HCT116 (cell line): ENCODE results near the gene METTL6. TPM values are rescaled to one million over a fixed set of nuclear protein-coding genes. Genes with fewer than 3 reads are reported as not detected.
"Not testable (repeated sequence)": the region's sequence is repeated elsewhere in the genome, so short reads cannot be mapped to it uniquely, and the experiment has no call there.

Experiments used
- ATAC-seq: fragments of 200-7000 bp; cut with Tn5 transposase; 2 replicates; pipeline ENCODE4 v1.9.1; 2020; ENCODE audit warnings: mild to moderate bottlenecking, moderate library complexity
- BruUV-seq: library from RNA; stranded (reverse); fragments of 400-500 nt; replicated peaks from 2 replicates; lab custom pipeline; 2021; lab: Mats Ljungman, UMichigan
- CTCF ChIA-PET: fragments of 300-600 bp; sonication (Branson Sonifier 250); formaldehyde crosslinking; loops from one replicate; lab custom pipeline; 2021; ENCODE audit warnings: antibody characterized with exemption; lab: Charles Lee
- POLR2A ChIA-PET: fragments of 300-600, 350-600 bp; sonication (Branson Sonifier 250); formaldehyde crosslinking; loops from one replicate; lab custom pipeline; 2021; ENCODE audit warnings: antibody characterized with exemption; lab: Charles Lee
- RAD21 ChIA-PET, 2 experiments: fragments of 300-600 bp; sonication (Branson Sonifier 250); formaldehyde crosslinking; loops; one replicate each; lab custom pipeline; 2023; ENCODE audit warnings: low total read pairs in 2 of 2; ENCODE audit not compliant: uncharacterized antibody in 2 of 2, unreplicated experiment in 2 of 2, low non-redundant PET in 1 of 2; lab: Charles Lee
- DNase-seq: peaks from one replicate; pipeline ENCODE4 v3.0.0-alpha.2; 2010; ENCODE audit warnings: low read depth, low spot score
- H2AFZ ChIP-seq: fragments of 200-600 bp; shearing (Covaris generic), sonication (generic); 2 replicates; pipeline ENCODE4 v1.6.1; 2017; ENCODE audit warnings: low read depth, mixed run types, mixed read lengths, antibody characterized with exemption, low read length; ENCODE audit not compliant: poor library complexity, severe bottlenecking
- H3K27ac ChIP-seq: 2 replicates; pipeline ENCODE4 v1.5.1; 2012; ENCODE audit warnings: low read depth, low read length
- H3K27me3 ChIP-seq: fragments of 200-600 bp; sonication (generic); 2 replicates; pipeline ENCODE4 v1.6.1; 2016; ENCODE audit warnings: mixed run types, low read length, mixed read lengths; ENCODE audit not compliant: insufficient read depth
- H3K36me3 ChIP-seq, 2 experiments: fragments of 200-500 bp in 1 of 2; fragments of 200-600 bp in 1 of 2; sonication (Bioruptor generic) in 1 of 2; sonication (generic) in 1 of 2; 2 replicates each; pipeline versions ENCODE4 v1.5.1 to v1.6.1; 2014 to 2016; ENCODE audit warnings: low read length in 2 of 2, inconsistent platforms in 1 of 2, mixed read lengths in 1 of 2, mixed run types in 1 of 2; ENCODE audit not compliant: insufficient read depth in 2 of 2, control insufficient read depth in 1 of 2
- H3K4me1 ChIP-seq, 2 experiments: fragments of 200-600 bp in 1 of 2; sonication (generic) in 1 of 2; 2 replicates each; pipeline versions ENCODE4 v1.5.1 to v1.6.1; 2012 to 2017; ENCODE audit warnings: low read length in 2 of 2, inconsistent platforms in 1 of 2, mild to moderate bottlenecking in 1 of 2, mixed read lengths in 1 of 2, mixed run types in 1 of 2, moderate library complexity in 1 of 2; ENCODE audit not compliant: insufficient read depth in 2 of 2, control insufficient read depth in 1 of 2
- H3K4me2 ChIP-seq: fragments of 200-600 bp; sonication (generic); 2 replicates; pipeline ENCODE4 v1.6.1; 2017; ENCODE audit warnings: mixed run types, low read length, mixed read lengths
- H3K4me3 ChIP-seq, 2 experiments: fragments of 200-600 bp in 1 of 2; sonication (generic) in 1 of 2; replicated peaks in 1 of 2; 2 replicates each; pipeline ENCODE4 v1.5.1; 2011 to 2016; ENCODE audit warnings: low read length in 2 of 2, control low read depth in 1 of 2, low read depth in 1 of 2, mild to moderate bottlenecking in 1 of 2, mixed read lengths in 1 of 2, mixed run types in 1 of 2
- H3K79me2 ChIP-seq: fragments of 200-600 bp; sonication (generic); 2 replicates; pipeline ENCODE4 v1.6.1; 2017; ENCODE audit warnings: mild to moderate bottlenecking, mixed run types, low read length, moderate library complexity, mixed read lengths; ENCODE audit not compliant: insufficient read depth
- H3K9ac ChIP-seq: fragments of 200-600 bp; sonication (generic); 2 replicates; pipeline ENCODE4 v1.6.1; 2016; ENCODE audit warnings: low read length, mixed read lengths
- H3K9me2 ChIP-seq: fragments of 200-600 bp; sonication (generic), shearing (Covaris generic); 2 replicates; pipeline ENCODE4 v1.6.1; 2017; ENCODE audit warnings: mixed run types, mild to moderate bottlenecking, moderate library complexity; ENCODE audit not compliant: insufficient read depth
- H3K9me3 ChIP-seq, 2 experiments: fragments of 200-500 bp in 1 of 2; fragments of 200-600 bp in 1 of 2; sonication (Bioruptor generic) in 1 of 2; sonication (generic) in 1 of 2; 2 replicates each; pipeline ENCODE4 v1.6.1; 2014 to 2017; ENCODE audit warnings: low read length in 2 of 2, mixed read lengths in 2 of 2, inconsistent platforms in 1 of 2, low read depth in 1 of 2, mild to moderate bottlenecking in 1 of 2, mixed run types in 1 of 2, moderate library complexity in 1 of 2; ENCODE audit not compliant: control insufficient read depth in 1 of 2, insufficient read depth in 1 of 2
- H4K20me1 ChIP-seq: fragments of 200-600 bp; sonication (generic), shearing (Covaris generic); 2 replicates; pipeline ENCODE4 v1.6.1; 2017; ENCODE audit warnings: mixed run types, mild to moderate bottlenecking, moderate library complexity; ENCODE audit not compliant: insufficient read depth
- ATF3 ChIP-seq: IDR thresholded peaks from 2 replicates; pipeline ENCODE4 v1.6.1; 2012
- CBX3 ChIP-seq: IDR thresholded peaks from 2 replicates; pipeline ENCODE4 v1.6.1; 2012; ENCODE audit warnings: low read depth
- CEBPB ChIP-seq: IDR thresholded peaks from 2 replicates; pipeline ENCODE4 v1.6.1; 2012; ENCODE audit warnings: low read depth
- CTCF ChIP-seq, 3 experiments: fragments of 200-600 bp in 1 of 3; sonication (generic) in 1 of 3; IDR thresholded peaks in 2 of 3; conservative IDR thresholded peaks in 1 of 3; 2 replicates each; pipeline ENCODE4 v1.5.1; 2012 to 2017; ENCODE audit warnings: low read depth in 2 of 3, low read length in 2 of 3, antibody characterized with exemption in 1 of 3, borderline replicate concordance in 1 of 3, control low read depth in 1 of 3, mild to moderate bottlenecking in 1 of 3, mixed read lengths in 1 of 3, mixed run types in 1 of 3, moderate library complexity in 1 of 3; ENCODE audit not compliant: insufficient read depth in 1 of 3
- FOSL1 ChIP-seq: IDR thresholded peaks from 2 replicates; pipeline ENCODE4 v1.6.1; 2012; ENCODE audit warnings: low read depth
- JUND ChIP-seq: IDR thresholded peaks from 2 replicates; pipeline ENCODE4 v1.6.1; 2012
- MAX ChIP-seq: IDR thresholded peaks from 2 replicates; pipeline ENCODE4 v1.6.1; 2012
- REST ChIP-seq: IDR thresholded peaks from 2 replicates; pipeline ENCODE4 v1.6.1; 2012; ENCODE audit warnings: low read depth
- SIN3A ChIP-seq: IDR thresholded peaks from 2 replicates; pipeline ENCODE4 v1.6.1; 2012; ENCODE audit warnings: low read depth
- SRF ChIP-seq: IDR thresholded peaks from 2 replicates; pipeline ENCODE4 v1.6.1; 2012; ENCODE audit warnings: low read depth
- ZBTB33 ChIP-seq: IDR thresholded peaks from 2 replicates; pipeline ENCODE4 v1.6.1; 2011; ENCODE audit warnings: mild to moderate bottlenecking, low read length, moderate library complexity; ENCODE audit not compliant: insufficient replicate concordance; ENCODE audit errors: extremely low read depth
- intact Hi-C: fragments of 100-400 bp; cut with micrococcal nuclease; formaldehyde crosslinking; loops from 2 replicates; pipeline ENCODE4 v1.10.0; 2022
- total RNA-seq: library from RNA; stranded (reverse); gene quantifications from one replicate; pipeline ENCODE4 v1.2.1, GENCODE V29; 2021; ENCODE audit not compliant: unreplicated experiment

METTL6 gene
- total RNA-seq, 1 experiment from 2014 or later: 14.7 TPM

- H3K27ac ChIP-seq, H3K9me2 ChIP-seq, H3K9me3 ChIP-seq, H3K4me2 ChIP-seq, H4K20me1 ChIP-seq, H3K9ac ChIP-seq, intact Hi-C loops, H3K36me3 ChIP-seq, RAD21 ChIA-PET, H2AFZ ChIP-seq, H3K4me3 ChIP-seq, H3K27me3 ChIP-seq, CTCF ChIA-PET, POLR2A ChIA-PET, BruUV-seq, H3K79me2 ChIP-seq, DNase-seq, ATAC-seq: not testable (repeated sequence)
- peaks cover 3 to 29% of the 10 kb centered on the region in 2 experiments; a peak in 2 of 4 replicates for H3K4me1 ChIP-seq
Measured at GRCh38 chr3:15385238-15385695, 42.1 kb downstream of the METTL6 start.

GRCh38 chr3:15384510-15385237, 42.7 kb downstream of the METTL6 start:
- peaks cover 3 to 29% of the 10 kb centered on the region in 2 experiments; a peak in 2 of 4 replicates for H3K4me1 ChIP-seq
- H2AFZ ChIP-seq: no peak overlapping the region
- H3K9me3 ChIP-seq: no peaks in the 10 kb centered on the region
- H3K27me3 ChIP-seq: no peaks in the 10 kb centered on the region
- H3K9me2 ChIP-seq: no peaks in the 10 kb centered on the region
- no peaks in the 10 kb centered on the region for H3K36me3 ChIP-seq
- POLR2A ChIA-PET: no interaction called here
- H3K4me3 ChIP-seq: no peak overlapping the region
- no peak overlapping the region for H3K9ac ChIP-seq
- DNase-seq (no peak), ATAC-seq (no peak)
- no TSS peak for BruUV-seq
- no peaks in the 10 kb centered on the region for H4K20me1 ChIP-seq
- no peaks in the 10 kb centered on the region for H3K79me2 ChIP-seq
- CTCF ChIA-PET: interaction anchor here (1.0 kb wide), 1 partner anchor 117 kb away, joined by 3 read pairs; no protein-coding TSS in a partner anchor
- RAD21 ChIA-PET: no interaction called here
- no peak overlapping the region for H3K27ac ChIP-seq
- no peak overlapping the region for H3K4me2 ChIP-seq
- intact Hi-C loops: no loop called here
- TF ChIP-seq JUND (no peak), SRF (no peak), FOSL1 (no peak), CBX3 (no peak), MAX (no peak), SIN3A (no peak), CEBPB (no peak), CTCF (IDR thresholded peaks at IDR 0.05 in 2 of 3, conservative IDR thresholded peaks at IDR 0.05 in 1 of 3; ENCODE audit: borderline replicate concordance in 1 of 3, insufficient read depth in 1 of 3, low read depth in 2 of 3, low read length in 2 of 3) (no peak), REST (no peak), ZBTB33 (no peak), ATF3 (no peak)
